ENCODE results near the gene KRT28. TPM values are rescaled to one million over a fixed set of nuclear protein-coding genes. Genes with fewer than 3 reads are reported as not detected.

Gene KRT28
- total and polyA plus RNA-seq, 2 donors (not counting 1 experiment from before 2014, with no cell fraction given) = not detected

- no peak overlapping the region for H3K4me3 ChIP-seq (replicated peaks in 1 of 4; ENCODE audit: control extremely low read depth in 1 of 4, insufficient read depth in 1 of 4, low read depth in 3 of 4, low read length in 4 of 4)
- no peak for TF ChIP-seq CTCF (conservative IDR thresholded peaks at IDR 0.05 in 1 of 2, IDR thresholded peaks at IDR 0.05 in 1 of 2; ENCODE audit: low read depth in 1 of 2, low read length in 2 of 2)
- TF ChIP-seq EZH2 (IDR thresholded peaks at IDR 0.05; ENCODE audit: low read length, missing control alignments) = no peak
- no peak for DNase-seq (ENCODE audit: low read depth in 2 of 2)
Measured at GRCh38 chr17:40839194-40839593, 39.4 kb upstream of the KRT28 start.

GRCh38 chr17:40836020-40836419, 36.3 kb upstream of the KRT28 start:
- H2AFZ ChIP-seq (ENCODE audit: low read length) = no peak overlapping the region
- no peak for DNase-seq (ENCODE audit: low read depth in 2 of 2)
- no peaks in the 10 kb centered on the region for H3K79me2 ChIP-seq (ENCODE audit: control insufficient read depth, insufficient read depth, low read length)
- H3K9ac ChIP-seq (ENCODE audit: insufficient read depth, low read length) = no peak overlapping the region
- H3K27me3 ChIP-seq (ENCODE audit: control insufficient read depth, insufficient read depth, low read length) = no peaks in the 10 kb centered on the region
- no peak overlapping the region for H3K27ac ChIP-seq (ENCODE audit: insufficient read depth, low read length)
- H3K4me1 ChIP-seq (ENCODE audit: control insufficient read depth, extremely low read depth, insufficient read depth, low read length) = no peaks in the 10 kb centered on the region
- H3K36me3 ChIP-seq (ENCODE audit: control insufficient read depth, insufficient read depth, low read length) = no peaks in the 10 kb centered on the region
- H3K4me2 ChIP-seq (ENCODE audit: extremely low read depth, insufficient read depth, low read length) = no peak overlapping the region
- H4K20me1 ChIP-seq (ENCODE audit: control insufficient read depth, extremely low read depth, insufficient read depth, low read length) = no peaks in the 10 kb centered on the region
- no peak for TF ChIP-seq EZH2 (IDR thresholded peaks at IDR 0.05; ENCODE audit: low read length, missing control alignments)
- TF ChIP-seq CTCF (conservative IDR thresholded peaks at IDR 0.05 in 1 of 2, IDR thresholded peaks at IDR 0.05 in 1 of 2; ENCODE audit: low read depth in 1 of 2, low read length in 2 of 2) = no peak
- no peaks in the 10 kb centered on the region for H3K9me3 ChIP-seq (ENCODE audit: control insufficient read depth, insufficient read depth, low read depth, low read length)
- no peak overlapping the region for H3K4me3 ChIP-seq (replicated peaks in 1 of 4; ENCODE audit: control extremely low read depth in 1 of 4, insufficient read depth in 1 of 4, low read depth in 3 of 4, low read length in 4 of 4)

More at GRCh38 chr17:40839194-40839593, 39.4 kb upstream of the KRT28 start:
- H3K27me3 ChIP-seq (ENCODE audit: control insufficient read depth, insufficient read depth, low read length) = no peaks in the 10 kb centered on the region
- H3K4me2 ChIP-seq (ENCODE audit: extremely low read depth, insufficient read depth, low read length) = no peak overlapping the region
- H3K4me1 ChIP-seq (ENCODE audit: control insufficient read depth, extremely low read depth, insufficient read depth, low read length) = no peaks in the 10 kb centered on the region
- no peak overlapping the region for H3K27ac ChIP-seq (ENCODE audit: insufficient read depth, low read length)
- H3K9me3 ChIP-seq (ENCODE audit: control insufficient read depth, insufficient read depth, low read depth, low read length) = no peaks in the 10 kb centered on the region
- no peak overlapping the region for H3K9ac ChIP-seq (ENCODE audit: insufficient read depth, low read length)
- H3K79me2 ChIP-seq (ENCODE audit: control insufficient read depth, insufficient read depth, low read length) = no peaks in the 10 kb centered on the region
- no peaks in the 10 kb centered on the region for H3K36me3 ChIP-seq (ENCODE audit: control insufficient read depth, insufficient read depth, low read length)
- H2AFZ ChIP-seq (ENCODE audit: low read length) = no peak overlapping the region
- no peaks in the 10 kb centered on the region for H4K20me1 ChIP-seq (ENCODE audit: control insufficient read depth, extremely low read depth, insufficient read depth, low read length)

- no peak for DNase-seq (ENCODE audit: low read depth in 2 of 2)
- H3K9ac ChIP-seq (ENCODE audit: insufficient read depth, low read length) = no peak overlapping the region
- no peaks in the 10 kb centered on the region for H3K27me3 ChIP-seq (ENCODE audit: control insufficient read depth, insufficient read depth, low read length)
- H3K4me2 ChIP-seq (ENCODE audit: extremely low read depth, insufficient read depth, low read length) = no peak overlapping the region
- no peaks in the 10 kb centered on the region for H3K79me2 ChIP-seq (ENCODE audit: control insufficient read depth, insufficient read depth, low read length)
- H2AFZ ChIP-seq (ENCODE audit: low read length) = no peak overlapping the region
- H3K9me3 ChIP-seq (ENCODE audit: control insufficient read depth, insufficient read depth, low read depth, low read length) = no peaks in the 10 kb centered on the region
- no peak overlapping the region for H3K27ac ChIP-seq (ENCODE audit: insufficient read depth, low read length)
- H4K20me1 ChIP-seq (ENCODE audit: control insufficient read depth, extremely low read depth, insufficient read depth, low read length) = no peaks in the 10 kb centered on the region
- TF ChIP-seq EZH2 (IDR thresholded peaks at IDR 0.05; ENCODE audit: low read length, missing control alignments) = no peak
- no peak for TF ChIP-seq CTCF (conservative IDR thresholded peaks at IDR 0.05 in 1 of 2, IDR thresholded peaks at IDR 0.05 in 1 of 2; ENCODE audit: low read depth in 1 of 2, low read length in 2 of 2)
- no peaks in the 10 kb centered on the region for H3K4me1 ChIP-seq (ENCODE audit: control insufficient read depth, extremely low read depth, insufficient read depth, low read length)
- no peaks in the 10 kb centered on the region for H3K36me3 ChIP-seq (ENCODE audit: control insufficient read depth, insufficient read depth, low read length)
- H3K4me3 ChIP-seq (replicated peaks in 1 of 4; ENCODE audit: control extremely low read depth in 1 of 4, insufficient read depth in 1 of 4, low read depth in 3 of 4, low read length in 4 of 4) = no peak overlapping the region
Measured at GRCh38 chr17:40833882-40834281, 34.1 kb upstream of the KRT28 start.

Measured in fibroblast of lung (primary cell).